Chondrocyte (in vitro differentiated cells): Measurements from ENCODE around the gene WEE2. TPM values are rescaled to one million over a fixed set of nuclear protein-coding genes. Genes with fewer than 3 reads are reported as not detected.

Source experiments
- DNase-seq: peaks from one replicate; pipeline ENCODE4 v3.0.0; 2021; ENCODE audit warnings: mixed read lengths, low spot score
- H3K27ac Mint-ChIP-seq: one replicate; pipeline ENCODE4 v1.8.0; 2021; ENCODE audit warnings: mild to moderate bottlenecking, moderate library complexity, mixed read lengths; ENCODE audit not compliant: unreplicated experiment
- H3K27me3 Mint-ChIP-seq: 2 replicates; pipeline ENCODE4 v1.8.0; 2021; ENCODE audit warnings: low read depth, mixed read lengths
- H3K36me3 Mint-ChIP-seq: 2 replicates; pipeline ENCODE4 v1.8.0; 2021; ENCODE audit warnings: low read depth, mixed read lengths
- H3K4me1 Mint-ChIP-seq: 2 replicates; pipeline ENCODE4 v1.8.0; 2021; ENCODE audit warnings: low read depth, mild to moderate bottlenecking, mixed read lengths
- H3K4me3 Mint-ChIP-seq: one replicate; pipeline ENCODE4 v1.8.0; 2021; ENCODE audit warnings: mild to moderate bottlenecking, moderate library complexity, mixed read lengths; ENCODE audit not compliant: unreplicated experiment
- H3K9me3 Mint-ChIP-seq: 2 replicates; pipeline ENCODE4 v1.8.0; 2021; ENCODE audit warnings: low read depth, mixed read lengths
- CTCF ChIP-seq: fragments of 200-600 bp; sonication (generic); IDR thresholded peaks from 2 replicates; pipeline ENCODE4 v1.5.0; 2021; ENCODE audit warnings: antibody characterized with exemption, mild to moderate bottlenecking, moderate library complexity
- total RNA-seq: library from RNA; stranded (reverse); gene quantifications from 3 replicates; pipeline ENCODE4 v1.2.1, GENCODE V29; 2021

Gene WEE2
- total RNA-seq, 1 donor from 2014 or later = not detected

GRCh38 chr7:141701489-141702046 lies 6.6 kb upstream of the WEE2 start:
- Mint-ChIP-seq H3K9me3 (no peaks in the 10 kb centered on the region), H3K4me1 (peaks cover 38% of the 10 kb centered on the region), H3K27ac (no peak overlapping the region), H3K4me3 (peak overlapping the region; percentile 69), H3K27me3 (no peaks in the 10 kb centered on the region), H3K36me3 (no peaks in the 10 kb centered on the region)
- TF ChIP-seq CTCF = peak; percentile 8
- DNase-seq = no peak

- peak within 1 kb of the TSS; percentile 57 for H3K27ac Mint-ChIP-seq
- H3K4me1 Mint-ChIP-seq = peaks cover 38% of the 10 kb centered on the region
These were observed 6.0 kb upstream of the WEE2 start, which contains the start of gene DENND11 for GRCh38 chr7:141702047-141702567. Gene DENND11 (minus strand): TSS chr7:141702166. CDS start chr7:141702153, 13 bp downstream.

GRCh38 chr7:141702892-141703291 lies 5.3 kb upstream of the WEE2 start:
- Mint-ChIP-seq H3K4me3 (no peak overlapping the region), H3K4me1 (peaks cover 31% of the 10 kb centered on the region), H3K27ac (no peak overlapping the region)

More at GRCh38 chr7:141702047-141702567, 6.0 kb upstream of the WEE2 start, which contains the start of gene DENND11:
- DNase-seq = no peak
- Mint-ChIP-seq H3K4me3 (peak within 1 kb of the TSS; percentile 69), H3K36me3 (no peaks in the 10 kb centered on the region), H3K9me3 (no peaks in the 10 kb centered on the region), H3K27me3 (no peaks in the 10 kb centered on the region)
- TF ChIP-seq CTCF = no peak

GRCh38 chr7:141704112-141704511 lies 4.0 kb upstream of the WEE2 start:
- DNase-seq = no peak
- H3K4me3 Mint-ChIP-seq = no peak overlapping the region
- H3K4me1 Mint-ChIP-seq = peaks cover 31% of the 10 kb centered on the region
- TF ChIP-seq CTCF = no peak
- H3K36me3 Mint-ChIP-seq = peaks cover 2% of the 10 kb centered on the region
- H3K9me3 Mint-ChIP-seq = no peaks in the 10 kb centered on the region
- no peaks in the 10 kb centered on the region for H3K27me3 Mint-ChIP-seq
- no peak overlapping the region for H3K27ac Mint-ChIP-seq

More at GRCh38 chr7:141702892-141703291, 5.3 kb upstream of the WEE2 start:
- Mint-ChIP-seq H3K36me3 (peaks cover 2% of the 10 kb centered on the region), H3K9me3 (no peaks in the 10 kb centered on the region), H3K27me3 (no peaks in the 10 kb centered on the region)
- no peak for DNase-seq
- no peak for TF ChIP-seq CTCF

GRCh38 chr7:141704741-141705140 lies 3.4 kb upstream of the WEE2 start:
- Mint-ChIP-seq H3K27me3 (no peaks in the 10 kb centered on the region), H3K4me1 (peaks cover 29% of the 10 kb centered on the region), H3K27ac (peak overlapping the region; percentile 62), H3K9me3 (no peaks in the 10 kb centered on the region), H3K4me3 (no peak overlapping the region), H3K36me3 (peaks cover 2% of the 10 kb centered on the region)
- DNase-seq = no peak
- TF ChIP-seq CTCF = no peak
